ENCODE measurements around the gene FAM50B.

GRCh38 chr6:3869284-3869631 lies 20.1 kb downstream of the FAM50B start:
- TF ChIP-seq, protein P1, sequence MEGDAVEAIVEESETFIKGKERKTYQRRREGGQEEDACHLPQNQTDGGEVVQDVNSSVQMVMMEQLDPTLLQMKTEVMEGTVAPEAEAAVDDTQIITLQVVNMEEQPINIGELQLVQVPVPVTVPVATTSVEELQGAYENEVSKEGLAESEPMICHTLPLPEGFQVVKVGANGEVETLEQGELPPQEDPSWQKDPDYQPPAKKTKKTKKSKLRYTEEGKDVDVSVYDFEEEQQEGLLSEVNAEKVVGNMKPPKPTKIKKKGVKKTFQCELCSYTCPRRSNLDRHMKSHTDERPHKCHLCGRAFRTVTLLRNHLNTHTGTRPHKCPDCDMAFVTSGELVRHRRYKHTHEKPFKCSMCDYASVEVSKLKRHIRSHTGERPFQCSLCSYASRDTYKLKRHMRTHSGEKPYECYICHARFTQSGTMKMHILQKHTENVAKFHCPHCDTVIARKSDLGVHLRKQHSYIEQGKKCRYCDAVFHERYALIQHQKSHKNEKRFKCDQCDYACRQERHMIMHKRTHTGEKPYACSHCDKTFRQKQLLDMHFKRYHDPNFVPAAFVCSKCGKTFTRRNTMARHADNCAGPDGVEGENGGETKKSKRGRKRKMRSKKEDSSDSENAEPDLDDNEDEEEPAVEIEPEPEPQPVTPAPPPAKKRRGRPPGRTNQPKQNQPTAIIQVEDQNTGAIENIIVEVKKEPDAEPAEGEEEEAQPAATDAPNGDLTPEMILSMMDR (IDR thresholded peaks at IDR 0.05): no peak
- TF ChIP-seq POLR2A (IDR thresholded peaks at IDR 0.05): no peak

Data from right lobe of liver (tissue), 4 donors.